Astrocyte (in vitro differentiated cells and primary cell): ENCODE results near the gene JAML.

ENCODE experiments used
- EZH2 ChIP-seq: IDR thresholded peaks from 2 replicates; pipeline ENCODE4 v1.6.1; 2012; ENCODE audit warnings: mild to moderate bottlenecking, low read length, inconsistent platforms; ENCODE audit not compliant: insufficient read depth
- TF ChIP-seq, protein P1 (sequence below): IDR thresholded peaks from 2 replicates; pipeline ENCODE4 v1.5.1; 2011; ENCODE audit warnings: low read depth, mild to moderate bottlenecking, inconsistent platforms, low read length, moderate library complexity; ENCODE audit not compliant: insufficient read depth

GRCh38 chr11:118219244-118219643 lies 5.6 kb downstream of the JAML start:
- no peak for TF ChIP-seq EZH2
- TF ChIP-seq, protein P1, sequence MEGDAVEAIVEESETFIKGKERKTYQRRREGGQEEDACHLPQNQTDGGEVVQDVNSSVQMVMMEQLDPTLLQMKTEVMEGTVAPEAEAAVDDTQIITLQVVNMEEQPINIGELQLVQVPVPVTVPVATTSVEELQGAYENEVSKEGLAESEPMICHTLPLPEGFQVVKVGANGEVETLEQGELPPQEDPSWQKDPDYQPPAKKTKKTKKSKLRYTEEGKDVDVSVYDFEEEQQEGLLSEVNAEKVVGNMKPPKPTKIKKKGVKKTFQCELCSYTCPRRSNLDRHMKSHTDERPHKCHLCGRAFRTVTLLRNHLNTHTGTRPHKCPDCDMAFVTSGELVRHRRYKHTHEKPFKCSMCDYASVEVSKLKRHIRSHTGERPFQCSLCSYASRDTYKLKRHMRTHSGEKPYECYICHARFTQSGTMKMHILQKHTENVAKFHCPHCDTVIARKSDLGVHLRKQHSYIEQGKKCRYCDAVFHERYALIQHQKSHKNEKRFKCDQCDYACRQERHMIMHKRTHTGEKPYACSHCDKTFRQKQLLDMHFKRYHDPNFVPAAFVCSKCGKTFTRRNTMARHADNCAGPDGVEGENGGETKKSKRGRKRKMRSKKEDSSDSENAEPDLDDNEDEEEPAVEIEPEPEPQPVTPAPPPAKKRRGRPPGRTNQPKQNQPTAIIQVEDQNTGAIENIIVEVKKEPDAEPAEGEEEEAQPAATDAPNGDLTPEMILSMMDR: no peak
